WTC11 (cell line): ENCODE results near the gene ERMP1. TPM values are rescaled to one million over a fixed set of nuclear protein-coding genes. Genes with fewer than 3 reads are reported as not detected.

Source experiments
- ATAC-seq: fragments of 200-7000 bp; cut with Tn5 transposase; 2 replicates; pipeline ENCODE4 v1.10.0; 2021; ENCODE audit warnings: mild to moderate bottlenecking, moderate library complexity
- CTCF ChIA-PET: fragments of 300-600 bp; sonication (Branson Sonifier 250); formaldehyde crosslinking; loops from one replicate; lab custom pipeline; 2021; ENCODE audit warnings: antibody characterized with exemption; lab: Charles Lee
- POLR2A ChIA-PET: fragments of 350-600 bp; sonication (Branson Sonifier 250); formaldehyde crosslinking; loops from one replicate; lab custom pipeline; 2021; ENCODE audit warnings: antibody characterized with exemption; lab: Charles Lee
- DNase-seq: peaks from one replicate; pipeline ENCODE4 v3.0.0; 2021; ENCODE audit warnings: low spot score
- H3K27ac Mint-ChIP-seq: 2 replicates; pipeline ENCODE4 v1.8.0; 2021; ENCODE audit warnings: mixed read lengths
- H3K27me3 Mint-ChIP-seq: 2 replicates; pipeline ENCODE4 v1.8.0; 2021; ENCODE audit warnings: low read depth, mild to moderate bottlenecking, moderate library complexity, mixed read lengths
- H3K36me3 Mint-ChIP-seq: 2 replicates; pipeline ENCODE4 v1.8.0; 2021; ENCODE audit warnings: mixed read lengths
- H3K4me1 Mint-ChIP-seq: 2 replicates; pipeline ENCODE4 v1.8.0; 2022; ENCODE audit warnings: mixed read lengths
- H3K4me3 Mint-ChIP-seq: 2 replicates; pipeline ENCODE4 v1.8.0; 2021; ENCODE audit warnings: mild to moderate bottlenecking, moderate library complexity, mixed read lengths
- H3K9me3 Mint-ChIP-seq: 2 replicates; pipeline ENCODE4 v1.8.0; 2021; ENCODE audit warnings: mixed read lengths
- CBFB ChIP-seq: sonication (generic); formaldehyde crosslinking; IDR thresholded peaks from 2 replicates; pipeline ENCODE4 v1.8.1; 2022; ENCODE audit warnings: mild to moderate bottlenecking, low read depth, missing genetic modification reagents
- CREM ChIP-seq: sonication (generic); formaldehyde crosslinking; IDR thresholded peaks from 2 replicates; pipeline ENCODE4 v1.8.1; 2022; ENCODE audit warnings: mild to moderate bottlenecking, missing genetic modification reagents, moderate library complexity
- CTCF ChIP-seq: fragments of 200-600 bp; IDR thresholded peaks from 2 replicates; pipeline ENCODE4 v1.8.0; 2022; ENCODE audit warnings: antibody characterized with exemption
- ERG ChIP-seq: fragments of 250-450 bp; sonication (Bioruptor Pico); IDR thresholded peaks from 2 replicates; pipeline ENCODE4 v1.8.0; 2021; ENCODE audit warnings: mild to moderate bottlenecking
- ETV6 ChIP-seq: sonication (generic); formaldehyde crosslinking; IDR thresholded peaks from 2 replicates; pipeline ENCODE4 v1.8.1; 2022; ENCODE audit warnings: mild to moderate bottlenecking, missing genetic modification reagents
- FOXJ3 ChIP-seq: sonication (generic); formaldehyde crosslinking; IDR thresholded peaks from 2 replicates; pipeline ENCODE4 v1.9.0; 2021; ENCODE audit warnings: missing genetic modification reagents, mild to moderate bottlenecking, borderline replicate concordance
- FOXP4 ChIP-seq: sonication (generic); formaldehyde crosslinking; IDR thresholded peaks from 2 replicates; pipeline ENCODE4 v1.8.0; 2022; ENCODE audit warnings: mild to moderate bottlenecking, missing genetic modification reagents
- HMGA2 ChIP-seq: fragments of 250-450 bp; sonication (Bioruptor Pico); IDR thresholded peaks from 2 replicates; pipeline ENCODE4 v1.4.0; 2021; ENCODE audit warnings: mild to moderate bottlenecking, moderate library complexity
- IRF2 ChIP-seq: sonication (generic); formaldehyde crosslinking; IDR thresholded peaks from 2 replicates; pipeline ENCODE4 v1.8.0; 2022; ENCODE audit warnings: low read depth, missing genetic modification reagents, borderline replicate concordance
- JAZF1 ChIP-seq: fragments of 250-450 bp; sonication (Bioruptor Pico); IDR thresholded peaks from 2 replicates; pipeline ENCODE4 v1.9.0; 2021; ENCODE audit warnings: moderate library complexity, mild to moderate bottlenecking, inconsistent platforms
- MXD4 ChIP-seq: fragments of 250-450 bp; sonication (Bioruptor Pico); IDR thresholded peaks from 2 replicates; pipeline ENCODE4 v1.8.0; 2021; ENCODE audit warnings: mild to moderate bottlenecking, moderate library complexity, borderline replicate concordance
- NFYB ChIP-seq: sonication (generic); formaldehyde crosslinking; conservative IDR thresholded peaks from 2 replicates; pipeline ENCODE4 v1.8.0; 2022; ENCODE audit warnings: low read depth, missing genetic modification reagents
- OVOL2 ChIP-seq: fragments of 250-450 bp; sonication (Bioruptor Pico); IDR thresholded peaks from 2 replicates; pipeline ENCODE4 v1.9.0; 2021; ENCODE audit warnings: mild to moderate bottlenecking, borderline replicate concordance
- PRDM15 ChIP-seq: sonication (generic); formaldehyde crosslinking; IDR thresholded peaks from 2 replicates; pipeline ENCODE4 v1.8.0; 2022; ENCODE audit warnings: missing genetic modification reagents
- RELA ChIP-seq: sonication (generic); formaldehyde crosslinking; IDR thresholded peaks from 2 replicates; pipeline ENCODE4 v1.8.1; 2022; ENCODE audit warnings: missing genetic modification reagents, mild to moderate bottlenecking, borderline replicate concordance
- RORB ChIP-seq: fragments of 250-450 bp; sonication (Bioruptor Pico); IDR thresholded peaks from 2 replicates; pipeline ENCODE4 v1.9.0; 2021; ENCODE audit warnings: mild to moderate bottlenecking
- SMAD3 ChIP-seq: sonication (generic); formaldehyde crosslinking; IDR thresholded peaks from 2 replicates; pipeline ENCODE4 v1.8.0; 2022; ENCODE audit warnings: missing genetic modification reagents, mild to moderate bottlenecking, borderline replicate concordance
- TCF7 ChIP-seq: sonication (generic); formaldehyde crosslinking; IDR thresholded peaks from 2 replicates; pipeline ENCODE4 v1.8.0; 2022; ENCODE audit warnings: mild to moderate bottlenecking, low read depth, missing genetic modification reagents, moderate library complexity
- ZMAT4 ChIP-seq: fragments of 250-450 bp; sonication (Bioruptor Pico); IDR thresholded peaks from 2 replicates; pipeline ENCODE4 v1.9.0; 2021; ENCODE audit warnings: mild to moderate bottlenecking
- ZNF121 ChIP-seq: sonication (generic); formaldehyde crosslinking; IDR thresholded peaks from 2 replicates; pipeline ENCODE4 v1.8.0; 2023; ENCODE audit warnings: missing genetic modification reagents
- ZNF219 ChIP-seq: sonication (generic); formaldehyde crosslinking; IDR thresholded peaks from 2 replicates; pipeline ENCODE4 v1.8.0; 2023; ENCODE audit warnings: missing genetic modification reagents, mild to moderate bottlenecking, borderline replicate concordance
- ZNF423 ChIP-seq: fragments of 250-450 bp; sonication (Bioruptor Pico); IDR thresholded peaks from 2 replicates; pipeline ENCODE4 v2.1.2; 2022; ENCODE audit warnings: mild to moderate bottlenecking, moderate library complexity
- ZNF512 ChIP-seq: sonication (generic); formaldehyde crosslinking; IDR thresholded peaks from 2 replicates; pipeline ENCODE4 v1.8.1; 2022; ENCODE audit warnings: missing genetic modification reagents, borderline replicate concordance
- ZNF671 ChIP-seq: fragments of 250-450 bp; sonication (Bioruptor Pico); IDR thresholded peaks from 2 replicates; pipeline ENCODE4 v1.8.0; 2021; ENCODE audit warnings: mild to moderate bottlenecking
- total RNA-seq: library from RNA; stranded (reverse); gene quantifications from 3 replicates; pipeline ENCODE4 v1.2.3, GENCODE V29; 2021

Gene ERMP1
- total RNA-seq, 1 experiment from 2014 or later, result 25.4 TPM

- DNase-seq, result no peak
- H3K36me3 Mint-ChIP-seq, result peaks cover 59% of the 10 kb centered on the region
- H3K4me3 Mint-ChIP-seq, result no peak overlapping the region
- H3K27ac Mint-ChIP-seq, result no peak overlapping the region
- CTCF ChIA-PET, result no interaction called here
- peaks cover 5% of the 10 kb centered on the region; the same call in 1 of the 2 replicates for H3K4me1 Mint-ChIP-seq
- H3K27me3 Mint-ChIP-seq, result no peaks in the 10 kb centered on the region
- TF ChIP-seq ZNF423 (CRISPR knock-in tag) (no peak), SMAD3 (CRISPR knock-in tag) (no peak)
- TF ChIP-seq, all 79 proteins: peak for 0
- H3K9me3 Mint-ChIP-seq, result no peaks in the 10 kb centered on the region
- POLR2A ChIA-PET, result no interaction called here
- ATAC-seq, result no peak
Observed at GRCh38 chr9:5762421-5762820, 70.5 kb downstream of the ERMP1 start.

GRCh38 chr9:5760338-5760737 is 72.6 kb downstream of the ERMP1 start:
- POLR2A ChIA-PET, result interaction anchor here (0.6 kb wide), 1 partner anchor 95 kb away, joined by 7 read pairs; no protein-coding TSS in a partner anchor

GRCh38 chr9:5756633-5757032 is 76.3 kb downstream of the ERMP1 start:
- no peaks in the 10 kb centered on the region for H3K27me3 Mint-ChIP-seq
- ATAC-seq, result no peak
- no peaks in the 10 kb centered on the region for H3K9me3 Mint-ChIP-seq
- no peak overlapping the region for H3K4me3 Mint-ChIP-seq
- DNase-seq, result no peak
- CTCF ChIA-PET, result interaction anchor here (1.0 kb wide), 1 partner anchor 76 kb away, joined by 3 read pairs; the partner anchor contains the start of gene ERMP1
- POLR2A ChIA-PET, result no interaction called here
- peaks cover 5% of the 10 kb centered on the region; the same call in 1 of the 2 replicates for H3K4me1 Mint-ChIP-seq
- no peak overlapping the region for H3K27ac Mint-ChIP-seq
- peaks cover 26% of the 10 kb centered on the region for H3K36me3 Mint-ChIP-seq
- TF ChIP-seq ZNF121 (CRISPR knock-in tag) (no peak), ERG (CRISPR knock-in tag) (no peak), FOXJ3 (no peak), HMGA2 (CRISPR knock-in tag) (no peak), ZNF512 (no peak), FOXP4 (CRISPR knock-in tag) (no peak), RELA (CRISPR knock-in tag) (no peak), CTCF (no peak), JAZF1 (CRISPR knock-in tag) (no peak)

More at GRCh38 chr9:5760338-5760737, 72.6 kb downstream of the ERMP1 start:
- Mint-ChIP-seq H3K27ac (no peak overlapping the region; the same call in 1 of the 2 replicates), H3K4me3 (no peak overlapping the region), H3K27me3 (no peaks in the 10 kb centered on the region), H3K36me3 (peaks cover 47% of the 10 kb centered on the region), H3K4me1 (peaks cover 5% of the 10 kb centered on the region; the same call in 1 of the 2 replicates)
- TF ChIP-seq RORB (CRISPR knock-in tag) (no peak), ZNF219 (no peak), PRDM15 (CRISPR knock-in tag) (no peak), OVOL2 (CRISPR knock-in tag) (no peak), IRF2 (no peak), TCF7 (CRISPR knock-in tag) (no peak), ZNF671 (no peak), ETV6 (no peak), ZMAT4 (no peak), MXD4 (CRISPR knock-in tag) (no peak), NFYB (no peak), CBFB (CRISPR knock-in tag) (no peak), CREM (CRISPR knock-in tag) (no peak)
- TF ChIP-seq, all 79 proteins: peak for 0
- ATAC-seq (no peak), DNase-seq (no peak)
- no peaks in the 10 kb centered on the region for H3K9me3 Mint-ChIP-seq
- CTCF ChIA-PET, result interaction anchor here (1.0 kb wide), 1 partner anchor 72 kb away, joined by 6 read pairs; the partner anchor contains the start of gene ERMP1
